OCI-LY7 (cell line): ENCODE results near the gene TRAF1. TPM values are rescaled to one million over a fixed set of nuclear protein-coding genes. Genes with fewer than 3 reads are reported as not detected.

Experiments
- BruUV-seq: library from RNA; stranded (reverse); fragments of 400-500 nt; replicated peaks from 2 replicates; lab custom pipeline; 2021; lab: Mats Ljungman, UMichigan
- CTCF ChIA-PET: fragments of 300-600 bp; sonication (Branson Sonifier 250); formaldehyde crosslinking; loops from one replicate; lab custom pipeline; 2022; ENCODE audit warnings: antibody characterized with exemption; ENCODE audit not compliant: unreplicated experiment; lab: Charles Lee
- POLR2A ChIA-PET: fragments of 300-600 bp; sonication (Branson Sonifier 250); formaldehyde crosslinking; loops from one replicate; lab custom pipeline; 2022; ENCODE audit warnings: antibody characterized with exemption; lab: Charles Lee
- DNase-seq: peaks from one replicate; pipeline ENCODE4 v3.0.0-alpha.2; 2015; ENCODE audit warnings: low spot score
- H2AFZ ChIP-seq: fragments of 200-600 bp; sonication (generic), shearing (Covaris generic); 2 replicates; pipeline ENCODE4 v1.6.1; 2014; ENCODE audit warnings: mild to moderate bottlenecking, antibody characterized with exemption, low read length, moderate library complexity
- H3K27ac ChIP-seq: fragments of 200-600 bp; sonication (generic); 2 replicates; pipeline ENCODE4 v1.5.1; 2014; ENCODE audit warnings: mixed run types, low read depth, mild to moderate bottlenecking, moderate library complexity, low read length, inconsistent platforms; ENCODE audit not compliant: poor library complexity, severe bottlenecking
- H3K36me3 ChIP-seq: fragments of 200-600 bp; sonication (generic); 2 replicates; pipeline ENCODE4 v1.6.1; 2014; ENCODE audit warnings: mild to moderate bottlenecking, antibody characterized with exemption, low read length, moderate library complexity, mixed read lengths; ENCODE audit not compliant: insufficient read depth
- H3K4me1 ChIP-seq: fragments of 200-600 bp; sonication (generic); 2 replicates; pipeline ENCODE4 v1.5.1; 2014; ENCODE audit warnings: mild to moderate bottlenecking, low read length; ENCODE audit not compliant: insufficient read depth, poor library complexity, severe bottlenecking
- H3K4me2 ChIP-seq: fragments of 200-600 bp; sonication (generic); 2 replicates; pipeline ENCODE4 v1.6.1; 2014; ENCODE audit warnings: mild to moderate bottlenecking, low read length
- H3K4me3 ChIP-seq: fragments of 200-600 bp; sonication (generic); 2 replicates; pipeline ENCODE4 v1.5.1; 2014; ENCODE audit warnings: mild to moderate bottlenecking, low read depth, low read length; ENCODE audit not compliant: poor library complexity, severe bottlenecking
- H3K79me2 ChIP-seq: fragments of 200-600 bp; sonication (generic); 2 replicates; pipeline ENCODE4 v1.6.1; 2016; ENCODE audit warnings: low read depth, mild to moderate bottlenecking, low read length, moderate library complexity, mixed read lengths; ENCODE audit not compliant: insufficient read depth
- H3K9me2 ChIP-seq: fragments of 200-600 bp; sonication (generic); 2 replicates; pipeline ENCODE4 v1.6.1; 2016; ENCODE audit warnings: mild to moderate bottlenecking, low read length, mixed read lengths; ENCODE audit not compliant: insufficient read depth
- H3K9me3 ChIP-seq: fragments of 200-600 bp; sonication (generic); 2 replicates; pipeline ENCODE4 v1.6.1; 2014; ENCODE audit warnings: mild to moderate bottlenecking, mixed run types, low read length, mixed read lengths
- H4K20me1 ChIP-seq: fragments of 200-600 bp; sonication (generic); 2 replicates; pipeline ENCODE4 v1.6.1; 2014; ENCODE audit warnings: mild to moderate bottlenecking, antibody characterized with exemption, low read length, moderate library complexity, mixed read lengths; ENCODE audit not compliant: insufficient read depth
- EZH2phosphoT487 ChIP-seq: fragments of 200-600 bp; sonication (generic); IDR thresholded peaks from 2 replicates; pipeline ENCODE4 v1.6.1; 2018; ENCODE audit warnings: low read depth, borderline replicate concordance, mild to moderate bottlenecking, mixed run types, antibody characterized with exemption, low read length, moderate library complexity, mixed read lengths
- intact Hi-C: fragments of 100-400 bp; cut with micrococcal nuclease; formaldehyde crosslinking; loops from one replicate; pipeline ENCODE4 v1.10.0; 2022; ENCODE audit not compliant: unreplicated experiment
- total RNA-seq, 2 experiments: library from RNA; depleted of rRNA in 1 of 2; stranded (reverse); fragments of >200 nt in 1 of 2; shearing (Covaris generic) in 1 of 2; gene quantifications; 2 replicates each; pipeline ENCODE4 v1.2.3, GENCODE V29; 2014 to 2022
- TF ChIP-seq, protein P1 (sequence below): fragments of 200-600 bp; sonication (generic); conservative IDR thresholded peaks from 2 replicates; pipeline ENCODE4 v1.5.1; 2014; ENCODE audit warnings: mild to moderate bottlenecking, antibody characterized with exemption, low read length, moderate library complexity, mixed read lengths

The TRAF1 gene
- total RNA-seq, 2 experiments from 2014 or later, result 24.2 to 50.5 TPM

DNA sequence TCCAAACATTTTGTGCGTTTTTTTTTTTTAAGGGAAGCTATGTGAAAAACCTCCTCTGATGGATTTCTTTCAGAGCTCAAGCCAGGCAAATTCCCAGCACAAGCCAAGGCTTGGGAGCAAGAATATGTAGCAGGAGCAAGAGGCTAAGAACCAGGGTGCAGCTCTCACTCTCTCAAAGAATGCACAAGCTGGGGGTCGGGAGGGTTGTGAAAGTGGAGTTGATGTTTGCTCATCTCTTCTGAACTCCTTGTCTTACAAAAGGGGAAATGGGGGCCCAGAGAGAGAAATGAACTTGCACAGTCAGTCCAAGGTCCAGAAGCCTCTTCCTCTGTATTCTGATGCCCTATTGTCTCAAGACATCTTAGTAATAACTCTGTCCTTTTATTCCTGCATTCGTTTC, 7.7 kb upstream of the TRAF1 start:
- CTCF ChIA-PET, result no interaction called here
- POLR2A ChIA-PET, result interaction anchor here (0.7 to 21.2 kb wide), 9 partner anchors 9 to 235 kb away, joined by 3 to 372 read pairs (median 5); no protein-coding TSS in a partner anchor
- H3K4me3 ChIP-seq, result no peak overlapping the region
- peak overlapping the region; percentile 39; the same call in 1 of the 2 replicates for H2AFZ ChIP-seq
- peak overlapping the region; percentile 96 for H3K27ac ChIP-seq
- peaks cover 91% of the 10 kb centered on the region for H3K4me1 ChIP-seq
- BruUV-seq, result no TSS peak
- intact Hi-C loops, result no loop called here
- H3K36me3 ChIP-seq, result no peaks in the 10 kb centered on the region
- H3K4me2 ChIP-seq, result peak overlapping the region; percentile 78
- no peaks in the 10 kb centered on the region for H3K9me2 ChIP-seq
- no peaks in the 10 kb centered on the region for H3K9me3 ChIP-seq
- H3K79me2 ChIP-seq, result peaks cover 4% of the 10 kb centered on the region; the same call in 1 of the 2 replicates
- TF ChIP-seq, protein P1, sequence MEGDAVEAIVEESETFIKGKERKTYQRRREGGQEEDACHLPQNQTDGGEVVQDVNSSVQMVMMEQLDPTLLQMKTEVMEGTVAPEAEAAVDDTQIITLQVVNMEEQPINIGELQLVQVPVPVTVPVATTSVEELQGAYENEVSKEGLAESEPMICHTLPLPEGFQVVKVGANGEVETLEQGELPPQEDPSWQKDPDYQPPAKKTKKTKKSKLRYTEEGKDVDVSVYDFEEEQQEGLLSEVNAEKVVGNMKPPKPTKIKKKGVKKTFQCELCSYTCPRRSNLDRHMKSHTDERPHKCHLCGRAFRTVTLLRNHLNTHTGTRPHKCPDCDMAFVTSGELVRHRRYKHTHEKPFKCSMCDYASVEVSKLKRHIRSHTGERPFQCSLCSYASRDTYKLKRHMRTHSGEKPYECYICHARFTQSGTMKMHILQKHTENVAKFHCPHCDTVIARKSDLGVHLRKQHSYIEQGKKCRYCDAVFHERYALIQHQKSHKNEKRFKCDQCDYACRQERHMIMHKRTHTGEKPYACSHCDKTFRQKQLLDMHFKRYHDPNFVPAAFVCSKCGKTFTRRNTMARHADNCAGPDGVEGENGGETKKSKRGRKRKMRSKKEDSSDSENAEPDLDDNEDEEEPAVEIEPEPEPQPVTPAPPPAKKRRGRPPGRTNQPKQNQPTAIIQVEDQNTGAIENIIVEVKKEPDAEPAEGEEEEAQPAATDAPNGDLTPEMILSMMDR, result no peak
- TF ChIP-seq EZH2phosphoT487, result no peak
- H4K20me1 ChIP-seq, result no peaks in the 10 kb centered on the region
- peak; percentile 66 for DNase-seq

DNA sequence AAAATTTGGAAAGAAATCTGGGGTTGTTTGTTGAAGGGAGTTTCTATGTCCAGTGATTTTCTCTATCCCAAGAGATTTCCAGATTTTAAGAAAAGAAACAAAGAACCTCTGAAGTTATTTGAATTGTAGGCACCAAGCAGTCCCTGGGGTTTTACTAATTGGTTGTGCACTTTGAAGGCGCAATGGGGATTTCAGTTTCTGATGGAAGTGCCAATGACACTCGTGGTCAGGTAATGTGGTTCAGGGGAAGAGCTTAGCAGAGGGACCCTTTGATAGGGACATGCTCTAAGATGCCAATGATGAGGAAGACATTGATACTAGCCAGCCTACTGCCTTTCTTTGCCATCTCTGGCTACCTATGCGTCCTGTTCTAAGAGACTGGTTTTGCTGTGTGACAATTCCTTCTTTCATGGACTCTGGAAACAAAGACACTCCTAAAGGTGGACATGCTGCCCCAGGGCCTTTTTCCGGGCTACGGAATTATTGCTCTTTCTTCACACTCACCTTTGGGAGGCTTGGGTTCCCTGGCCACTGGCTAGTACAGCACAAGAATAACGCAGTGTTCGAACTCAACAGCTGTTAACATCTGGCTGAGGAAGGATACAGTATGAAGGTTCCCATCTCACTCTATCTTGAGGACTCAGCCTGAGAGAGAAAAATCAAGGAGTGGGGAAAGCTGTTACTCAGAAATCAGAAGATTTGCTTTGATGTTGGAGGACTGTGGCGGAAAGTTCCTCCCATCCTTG, 6.9 kb upstream of the TRAF1 start:
- peak overlapping the region; percentile 78 for H3K4me2 ChIP-seq
- H3K9me2 ChIP-seq, result no peaks in the 10 kb centered on the region
- peak overlapping the region; percentile 10; the same call in 1 of the 2 replicates for H2AFZ ChIP-seq

More for the DNA sequence above, 6.9 kb upstream of the TRAF1 start:
- no peaks in the 10 kb centered on the region for H3K36me3 ChIP-seq
- H3K4me1 ChIP-seq, result peaks cover 98% of the 10 kb centered on the region
- H3K4me3 ChIP-seq, result no peak overlapping the region
- no TSS peak for BruUV-seq
- H3K9me3 ChIP-seq, result no peaks in the 10 kb centered on the region
- POLR2A ChIA-PET, result interaction anchor here (0.7 to 21.2 kb wide), 10 partner anchors 9 to 236 kb away, joined by 3 to 372 read pairs (median 4); no protein-coding TSS in a partner anchor
- intact Hi-C loops, result no loop called here
- H3K79me2 ChIP-seq, result peaks cover 6% of the 10 kb centered on the region; the same call in 1 of the 2 replicates
- peak overlapping the region; percentile 96 for H3K27ac ChIP-seq
- H4K20me1 ChIP-seq, result no peaks in the 10 kb centered on the region
- CTCF ChIA-PET, result no interaction called here
- TF ChIP-seq EZH2phosphoT487, result no peak
- TF ChIP-seq, protein P1, result no peak
- DNase-seq, result no peak
